OCI-LY1 (cell line): ENCODE data around the gene ZFP14.

Source experiments
- H2AFZ ChIP-seq: fragments of 200-600 bp; sonication (generic), shearing (Covaris generic); 2 replicates; pipeline ENCODE4 v1.6.0; 2014; ENCODE audit warnings: antibody characterized with exemption, mild to moderate bottlenecking, low read length
- H3F3A ChIP-seq: fragments of 200-600 bp; sonication (generic), shearing (Covaris generic); 2 replicates; pipeline ENCODE4 v1.6.0; 2014; ENCODE audit warnings: mild to moderate bottlenecking, antibody characterized with exemption, low read length, moderate library complexity; ENCODE audit not compliant: insufficient read depth
- H3K27ac ChIP-seq: fragments of 200-600 bp; sonication (generic); 2 replicates; pipeline ENCODE4 v1.5.1; 2014; ENCODE audit warnings: low read length, mixed run types, mild to moderate bottlenecking, low read depth; ENCODE audit not compliant: poor library complexity, severe bottlenecking
- H3K27me3 ChIP-seq: fragments of 200-600 bp; sonication (generic); 2 replicates; pipeline ENCODE4 v1.6.0; 2014; ENCODE audit warnings: antibody characterized with exemption, mild to moderate bottlenecking, low read length, moderate library complexity; ENCODE audit not compliant: insufficient read depth
- H3K36me3 ChIP-seq: fragments of 200-600 bp; sonication (generic); 2 replicates; pipeline ENCODE4 v1.6.1; 2014; ENCODE audit warnings: mild to moderate bottlenecking, antibody characterized with exemption, low read length, moderate library complexity, mixed read lengths; ENCODE audit not compliant: insufficient read depth
- H3K4me1 ChIP-seq: fragments of 200-600 bp; sonication (generic); 2 replicates; pipeline ENCODE4 v1.5.1; 2014; ENCODE audit warnings: mild to moderate bottlenecking, low read length, moderate library complexity; ENCODE audit not compliant: insufficient read depth, severe bottlenecking
- H3K4me2 ChIP-seq: fragments of 200-600 bp; sonication (generic), shearing (Covaris generic); 2 replicates; pipeline ENCODE4 v1.6.1; 2014; ENCODE audit warnings: low read length
- H3K4me3 ChIP-seq: fragments of 200-600 bp; sonication (generic); 2 replicates; pipeline ENCODE4 v1.5.1; 2014; ENCODE audit warnings: low read length, low read depth, mild to moderate bottlenecking, mixed read lengths; ENCODE audit not compliant: poor library complexity, severe bottlenecking
- H3K79me2 ChIP-seq: fragments of 200-600 bp; shearing (Covaris generic); 2 replicates; pipeline ENCODE4 v1.6.1; 2016; ENCODE audit warnings: mixed run types, low read length, mixed read lengths; ENCODE audit not compliant: insufficient read depth
- H3K9ac ChIP-seq: fragments of 200-600 bp; sonication (generic), shearing (Covaris generic); 2 replicates; pipeline ENCODE4 v1.6.1; 2014; ENCODE audit warnings: mild to moderate bottlenecking, low read length, mixed read lengths
- H3K9me2 ChIP-seq: fragments of 200-600 bp; sonication (generic), shearing (Covaris generic); 2 replicates; pipeline ENCODE4 v1.6.1; 2014; ENCODE audit warnings: low read depth, mild to moderate bottlenecking, low read length, mixed read lengths
- H3K9me3 ChIP-seq: fragments of 200-600 bp; shearing (Covaris generic); 2 replicates; pipeline ENCODE4 v1.6.1; 2014; ENCODE audit warnings: low read length, mixed read lengths
- H4K20me1 ChIP-seq: fragments of 200-600 bp; sonication (generic), shearing (Covaris generic); 2 replicates; pipeline ENCODE4 v1.6.0; 2016; ENCODE audit warnings: mild to moderate bottlenecking, low read length; ENCODE audit not compliant: insufficient read depth
- EZH2 ChIP-seq: fragments of 200-600 bp; sonication (generic), shearing (Covaris generic); IDR thresholded peaks from 2 replicates; pipeline ENCODE4 v1.8.0; 2017; ENCODE audit warnings: borderline replicate concordance, mixed run types, mild to moderate bottlenecking, antibody characterized with exemption, low read length, moderate library complexity, mixed read lengths
- TF ChIP-seq, protein P1 (sequence below): fragments of 200-600 bp; sonication (generic), shearing (Covaris generic); IDR thresholded peaks from 2 replicates; pipeline ENCODE4 v1.5.1; 2017; ENCODE audit warnings: mild to moderate bottlenecking, antibody characterized with exemption, low read length, moderate library complexity, mixed read lengths

Gene ZFP14

DNA sequence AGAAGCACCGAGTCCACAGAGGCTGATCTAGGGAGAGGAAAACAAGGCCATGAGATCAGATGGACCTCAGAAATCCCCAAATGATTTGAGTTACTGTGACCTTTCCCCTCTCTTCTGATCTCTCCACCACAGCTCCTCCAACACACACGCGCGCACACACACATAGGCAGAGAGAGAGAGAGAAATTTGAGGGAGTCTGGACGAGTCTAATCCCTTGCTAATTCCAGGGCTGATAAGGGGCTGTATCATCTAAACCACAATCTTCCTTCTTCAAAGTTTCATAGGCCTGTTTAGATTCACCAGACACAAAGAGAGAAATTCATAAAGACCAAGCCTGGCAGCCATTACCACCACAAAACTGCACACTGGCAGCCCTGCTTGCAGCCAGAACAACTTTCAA is 30.8 kb upstream of the ZFP14 start:
- Histone ChIP-seq H3K4me2 (no peak overlapping the region), H3K9me3 (peaks cover 30% of the 10 kb centered on the region), H2AFZ (no peak overlapping the region), H3K4me3 (no peak overlapping the region), H4K20me1 (no peaks in the 10 kb centered on the region), H3K9me2 (no peaks in the 10 kb centered on the region), H3K79me2 (peaks cover 20% of the 10 kb centered on the region), H3K27me3 (no peaks in the 10 kb centered on the region), H3K27ac (no peak overlapping the region), H3K4me1 (no peaks in the 10 kb centered on the region), H3K36me3 (peaks cover 96% of the 10 kb centered on the region), H3K9ac (no peak overlapping the region), H3F3A (no peaks in the 10 kb centered on the region)
- no peak for TF ChIP-seq EZH2
- TF ChIP-seq, protein P1, sequence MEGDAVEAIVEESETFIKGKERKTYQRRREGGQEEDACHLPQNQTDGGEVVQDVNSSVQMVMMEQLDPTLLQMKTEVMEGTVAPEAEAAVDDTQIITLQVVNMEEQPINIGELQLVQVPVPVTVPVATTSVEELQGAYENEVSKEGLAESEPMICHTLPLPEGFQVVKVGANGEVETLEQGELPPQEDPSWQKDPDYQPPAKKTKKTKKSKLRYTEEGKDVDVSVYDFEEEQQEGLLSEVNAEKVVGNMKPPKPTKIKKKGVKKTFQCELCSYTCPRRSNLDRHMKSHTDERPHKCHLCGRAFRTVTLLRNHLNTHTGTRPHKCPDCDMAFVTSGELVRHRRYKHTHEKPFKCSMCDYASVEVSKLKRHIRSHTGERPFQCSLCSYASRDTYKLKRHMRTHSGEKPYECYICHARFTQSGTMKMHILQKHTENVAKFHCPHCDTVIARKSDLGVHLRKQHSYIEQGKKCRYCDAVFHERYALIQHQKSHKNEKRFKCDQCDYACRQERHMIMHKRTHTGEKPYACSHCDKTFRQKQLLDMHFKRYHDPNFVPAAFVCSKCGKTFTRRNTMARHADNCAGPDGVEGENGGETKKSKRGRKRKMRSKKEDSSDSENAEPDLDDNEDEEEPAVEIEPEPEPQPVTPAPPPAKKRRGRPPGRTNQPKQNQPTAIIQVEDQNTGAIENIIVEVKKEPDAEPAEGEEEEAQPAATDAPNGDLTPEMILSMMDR = no peak

DNA sequence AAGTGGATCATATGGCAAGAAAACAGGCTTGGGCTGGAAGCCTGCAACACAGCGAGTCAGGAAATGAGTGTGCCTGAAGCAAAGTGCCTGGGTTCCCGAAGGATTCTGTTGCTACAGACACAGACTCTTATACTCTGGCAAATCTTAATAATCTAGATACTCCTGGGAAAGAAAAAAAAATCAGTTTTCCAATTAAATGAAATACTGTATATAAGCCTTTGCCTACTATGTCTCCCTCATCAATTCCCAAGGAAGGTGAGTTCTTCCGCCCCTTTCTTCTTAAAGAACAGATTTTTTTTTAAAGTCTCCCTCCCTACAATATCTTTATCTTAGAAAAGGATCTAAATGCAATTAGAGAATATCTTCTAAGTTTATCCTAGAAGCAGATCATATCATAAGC is 29.1 kb upstream of the ZFP14 start:
- Histone ChIP-seq H4K20me1 (no peaks in the 10 kb centered on the region), H3K9me3 (peaks cover 25% of the 10 kb centered on the region), H3F3A (no peaks in the 10 kb centered on the region), H3K79me2 (peaks cover 13% of the 10 kb centered on the region; the same call in 1 of the 2 replicates), H3K27ac (no peak overlapping the region), H3K36me3 (peaks cover 99% of the 10 kb centered on the region), H3K4me3 (no peak overlapping the region), H3K27me3 (no peaks in the 10 kb centered on the region), H3K4me2 (no peak overlapping the region), H3K4me1 (no peaks in the 10 kb centered on the region), H3K9ac (no peak overlapping the region), H2AFZ (no peak overlapping the region), H3K9me2 (no peaks in the 10 kb centered on the region)
- TF ChIP-seq, protein P1 = no peak
- TF ChIP-seq EZH2 = no peak

DNA sequence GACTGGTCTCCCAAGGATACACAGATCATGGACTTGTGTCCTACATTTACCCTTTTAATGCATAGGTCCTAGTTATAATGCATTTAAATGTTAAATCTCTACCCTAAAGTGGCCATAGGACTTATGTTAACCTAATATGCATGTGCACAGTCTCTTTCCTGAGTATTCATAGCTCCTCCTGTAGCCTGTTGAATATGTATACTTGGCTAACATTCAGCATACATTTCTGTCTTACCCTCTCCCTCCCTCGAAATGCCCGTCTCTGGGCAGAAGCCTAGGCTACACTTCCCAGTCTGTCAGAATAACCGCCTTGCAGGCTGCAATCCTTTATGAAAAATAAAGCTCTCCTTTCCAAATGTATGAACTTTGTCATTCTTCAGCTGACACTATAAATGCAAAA is 25.5 kb upstream of the ZFP14 start:
- H3K79me2 ChIP-seq = no peaks in the 10 kb centered on the region
- no peak overlapping the region for H3K4me2 ChIP-seq
- H3K27ac ChIP-seq = no peak overlapping the region
- H3K9ac ChIP-seq = no peak overlapping the region
- no peak overlapping the region for H3K4me3 ChIP-seq
- no peaks in the 10 kb centered on the region for H3F3A ChIP-seq
- no peaks in the 10 kb centered on the region for H3K9me2 ChIP-seq
- H3K9me3 ChIP-seq = peaks cover 16% of the 10 kb centered on the region
- TF ChIP-seq EZH2 = no peak
- TF ChIP-seq, protein P1 = no peak
- H4K20me1 ChIP-seq = no peaks in the 10 kb centered on the region
- H3K27me3 ChIP-seq = no peaks in the 10 kb centered on the region
- H3K36me3 ChIP-seq = peaks cover 100% of the 10 kb centered on the region
- H2AFZ ChIP-seq = no peak overlapping the region
- no peaks in the 10 kb centered on the region for H3K4me1 ChIP-seq
